HepG2 (cell line): ENCODE data around the gene PGLYRP4. TPM values are rescaled to one million over a fixed set of nuclear protein-coding genes. Genes with fewer than 3 reads are reported as not detected.

Experiments used
- ATAC-seq: fragments of 200-7000 bp; cut with Tn5 transposase; 3 replicates; pipeline ENCODE4 v1.9.1; 2020; ENCODE audit warnings: mild to moderate bottlenecking, moderate library complexity
- BruUV-seq: library from RNA; stranded (reverse); fragments of 400-500 nt; replicated peaks from 2 replicates; lab custom pipeline; 2021; lab: Mats Ljungman, UMichigan
- CTCF ChIA-PET: fragments of 300-600 bp; formaldehyde crosslinking; extraction: SDS; loops from one replicate; lab custom pipeline; 2021; ENCODE audit warnings: low total read pairs, inconsistent platforms, low intra/inter-chr PET ratio; lab: Yijun Ruan, JAX
- POLR2A ChIA-PET: fragments of 350-600 bp; sonication (Branson Sonifier 250); formaldehyde crosslinking; loops from one replicate; lab custom pipeline; 2020; ENCODE audit warnings: antibody characterized with exemption, inconsistent platforms; lab: Yijun Ruan, JAX
- DNase-seq: peaks from one replicate; pipeline ENCODE4 v3.0.0-alpha.2; 2015; ENCODE audit warnings: low spot score
- FAIRE-seq: peaks from 3 replicates; lab custom pipeline; 2011; peaks lifted over from hg19 to GRCh38; lab: Jason Lieb, UNC
- H2AFZ ChIP-seq: one replicate; pipeline ENCODE4 v1.6.1; 2011; ENCODE audit warnings: low read length, inconsistent platforms
- H3K27ac ChIP-seq: fragments of 300-600 bp; 3 replicates; pipeline ENCODE4 v1.8.0; 2011; ENCODE audit warnings: mixed run types, mild to moderate bottlenecking, mixed read lengths, low read length, inconsistent platforms; ENCODE audit not compliant: insufficient read depth; ENCODE audit errors: extremely low read length
- H3K27me3 ChIP-seq, 2 experiments: fragments of 200-600 bp in 1 of 2; 2 replicates in 1 of 2; 3 replicates in 1 of 2; pipeline versions ENCODE4 v1.6.0 to v1.8.0; 2011; ENCODE audit warnings: low read length in 2 of 2, mild to moderate bottlenecking in 2 of 2, moderate library complexity in 2 of 2, inconsistent platforms in 1 of 2; ENCODE audit not compliant: insufficient read depth in 2 of 2, control insufficient read depth in 1 of 2
- H3K36me3 ChIP-seq, 2 experiments: fragments of 200-600 bp in 1 of 2; replicated peaks in 1 of 2; 2 replicates in 1 of 2; 3 replicates in 1 of 2; pipeline versions ENCODE4 v1.5.1 to v1.8.0; 2011; ENCODE audit warnings: low read length in 2 of 2, inconsistent platforms in 1 of 2; ENCODE audit not compliant: insufficient read depth in 2 of 2, control insufficient read depth in 1 of 2
- H3K4me1 ChIP-seq: 2 replicates; pipeline ENCODE4 v1.5.1; 2012; ENCODE audit warnings: low read length, inconsistent platforms; ENCODE audit not compliant: insufficient read depth
- H3K4me2 ChIP-seq: 2 replicates; pipeline ENCODE4 v1.6.0; 2011; ENCODE audit warnings: low read depth, low read length, inconsistent platforms
- H3K4me3 ChIP-seq, 3 experiments: fragments of 200-600 bp in 1 of 3; sonication (generic), shearing (Covaris generic) in 1 of 3; replicated peaks in 1 of 3; 2 replicates each; pipeline ENCODE4 v1.5.1; 2011 to 2016; ENCODE audit warnings: low read length in 3 of 3, inconsistent platforms in 2 of 3, low read depth in 2 of 3, mild to moderate bottlenecking in 2 of 3, control low read depth in 1 of 3, mixed read lengths in 1 of 3; ENCODE audit not compliant: insufficient read depth in 1 of 3
- H3K79me2 ChIP-seq: one replicate; pipeline ENCODE4 v1.6.1; 2011; ENCODE audit warnings: low read length, inconsistent platforms; ENCODE audit not compliant: insufficient read depth
- H3K9ac ChIP-seq: 2 replicates; pipeline ENCODE4 v1.6.0; 2011; ENCODE audit warnings: mild to moderate bottlenecking, low read depth, low read length, inconsistent platforms; ENCODE audit not compliant: insufficient read depth
- H3K9me3 ChIP-seq: 2 replicates; pipeline ENCODE4 v1.5.1; 2012; ENCODE audit warnings: mild to moderate bottlenecking, low read length
- H4K20me1 ChIP-seq: 2 replicates; pipeline ENCODE4 v1.6.0; 2011; ENCODE audit warnings: inconsistent platforms, mild to moderate bottlenecking, low read length, moderate library complexity; ENCODE audit not compliant: insufficient read depth
- ATF2 ChIP-seq: sonication (generic); formaldehyde crosslinking; IDR thresholded peaks from 2 replicates; pipeline ENCODE4 v1.4.0; 2020; ENCODE audit warnings: missing genetic modification reagents
- CEBPB ChIP-seq: IDR thresholded peaks from 2 replicates; pipeline ENCODE4 v1.6.1; 2011; ENCODE audit warnings: low read depth, low read length, improper control_type of control experiment, borderline replicate concordance
- ESRRA ChIP-seq: sonication (generic); formaldehyde crosslinking; IDR thresholded peaks from 2 replicates; pipeline ENCODE4 v1.5.1; 2020; ENCODE audit warnings: mild to moderate bottlenecking, low read depth, missing genetic modification reagents
- FOXK2 ChIP-seq: fragments of 450-650 bp; IDR thresholded peaks from 2 replicates; pipeline ENCODE4 v1.6.1; 2016
- IKZF1 ChIP-seq: fragments of 450-650 bp; IDR thresholded peaks from 2 replicates; pipeline ENCODE4 v1.7.1; 2016
- PLSCR1 ChIP-seq: sonication (generic); formaldehyde crosslinking; IDR thresholded peaks from 2 replicates; pipeline ENCODE4 v1.5.0; 2020; ENCODE audit warnings: missing genetic modification reagents, mild to moderate bottlenecking, borderline replicate concordance
- TBP ChIP-seq: sonication (generic); formaldehyde crosslinking; IDR thresholded peaks from 2 replicates; pipeline ENCODE4 v1.5.0; 2020; ENCODE audit warnings: missing genetic modification reagents
- YEATS4 ChIP-seq: sonication (generic); formaldehyde crosslinking; IDR thresholded peaks from 2 replicates; pipeline ENCODE4 v1.4.0; 2020; ENCODE audit warnings: missing genetic modification reagents, borderline replicate concordance
- ZBTB25 ChIP-seq: IDR thresholded peaks from 2 replicates; pipeline ENCODE4 v1.6.1; 2018; ENCODE audit warnings: missing genetic modification reagents
- ZNF207 ChIP-seq: fragments of 450-650 bp; IDR thresholded peaks from 2 replicates; pipeline ENCODE4 v1.6.1; 2016; ENCODE audit warnings: antibody characterized with exemption, borderline replicate concordance
- ZNF280D ChIP-seq: sonication (generic); formaldehyde crosslinking; IDR thresholded peaks from 2 replicates; pipeline ENCODE4 v1.5.1; 2020; ENCODE audit warnings: mild to moderate bottlenecking, missing genetic modification reagents
- ZNF446 ChIP-seq: sonication (generic); formaldehyde crosslinking; IDR thresholded peaks from 2 replicates; pipeline ENCODE4 v1.5.0; 2020; ENCODE audit warnings: mild to moderate bottlenecking, missing genetic modification reagents
- ZNF501 ChIP-seq: sonication (generic); formaldehyde crosslinking; IDR thresholded peaks from 2 replicates; pipeline ENCODE4 v1.5.1; 2020; ENCODE audit warnings: mild to moderate bottlenecking, moderate library complexity, missing genetic modification reagents
- ZNF547 ChIP-seq: sonication (generic); formaldehyde crosslinking; IDR thresholded peaks from 2 replicates; pipeline ENCODE4 v1.5.1; 2020; ENCODE audit warnings: mild to moderate bottlenecking, missing genetic modification reagents
- ZNF558 ChIP-seq: sonication (generic); formaldehyde crosslinking; IDR thresholded peaks from 2 replicates; pipeline ENCODE4 v1.9.0; 2022; ENCODE audit warnings: mild to moderate bottlenecking, missing genetic modification reagents, borderline replicate concordance
- ZNF75D ChIP-seq: sonication (generic); formaldehyde crosslinking; IDR thresholded peaks from 2 replicates; pipeline ENCODE4 v1.8.1; 2023; ENCODE audit warnings: missing genetic modification reagents, mild to moderate bottlenecking, borderline replicate concordance
- ZNF878 ChIP-seq: sonication (generic); formaldehyde crosslinking; IDR thresholded peaks from 2 replicates; pipeline ENCODE4 v1.8.1; 2023; ENCODE audit warnings: mild to moderate bottlenecking, missing genetic modification reagents, moderate library complexity
- WGBS: methylation state at CpG from one replicate; pipeline ENCODE4 v1.1.6; 2017; ENCODE audit warnings: low lambda C conversion rate; 5-methylcytosine and 5-hydroxymethylcytosine counted together
- in situ Hi-C: cut with HindIII; loops from 2 replicates; pipeline ENCODE4 v1.10.0; 2017; ENCODE audit warnings: low pct_unique_long_range_greater_than_20kb; ENCODE audit not compliant: extremely low pct_ligation_motif_present
- intact Hi-C: fragments of 100-400 bp; cut with micrococcal nuclease; formaldehyde crosslinking; loops from one replicate; pipeline ENCODE4 v1.10.0; 2022; ENCODE audit not compliant: unreplicated experiment
- polyA plus RNA-seq, 8 experiments: library from polyadenylated mRNA; depleted of rRNA in 3 of 8; stranded (reverse) in 7 of 8; unstranded in 1 of 8; fragments of >200 nt; fragmentation: Illumina TruSeq in 4 of 8; extraction: Trizol in 4 of 8; gene quantifications; 2 replicates each; pipeline versions ENCODE4 v1.2.1 to v1.2.3, GENCODE V29; 2011 to 2016; ENCODE audit warnings: low read depth in 4 of 8, missing spikeins in 1 of 8, mixed read lengths in 1 of 8; ENCODE audit not compliant: insufficient read depth in 1 of 8
- total RNA-seq, 5 experiments: library from RNA; depleted of rRNA; stranded (reverse); fragments of >200 nt; fragmentation: Illumina TruSeq; extraction: Trizol; gene quantifications; 2 replicates each; pipeline ENCODE4 v1.2.3, GENCODE V29; 2016; ENCODE audit warnings: low read depth in 1 of 5

PGLYRP4 gene
- total and polyA plus RNA-seq, 2 of the 13 experiments (the other 11 are each of a cell fraction or from before 2014, with no cell fraction given), result not detected

- TF ChIP-seq PLSCR1 (CRISPR knock-in tag), result no peak
- TF ChIP-seq ZNF547, result no peak
- TF ChIP-seq ZNF878, result no peak
- TF ChIP-seq ZNF501 (CRISPR knock-in tag), result no peak
- no peak for TF ChIP-seq ZNF558 (CRISPR knock-in tag)
- TF ChIP-seq FOXK2, result no peak
- TF ChIP-seq ATF2 (CRISPR knock-in tag), result no peak
- TF ChIP-seq IKZF1, result no peak
These were observed 45.8 kb upstream of the PGLYRP4 start (continued) for GRCh38 chr1:153394391-153394790.

- H3K36me3 ChIP-seq, result no peaks in the 10 kb centered on the region
- H3K4me1 ChIP-seq, result no peaks in the 10 kb centered on the region
- H3K9me3 ChIP-seq, result no peaks in the 10 kb centered on the region
- no peak overlapping the region for H3K4me2 ChIP-seq
- no peak overlapping the region for H2AFZ ChIP-seq
- CTCF ChIA-PET, result no interaction called here
- DNase-seq (no peak), ATAC-seq (peak; percentile 28; the same call in 1 of the 3 replicates), FAIRE-seq (no peak)
- in situ Hi-C loops, result no loop called here
- POLR2A ChIA-PET, result no interaction called here
- no TSS peak for BruUV-seq
- H3K79me2 ChIP-seq, result no peaks in the 10 kb centered on the region
- peaks cover 1 to 33% of the 10 kb centered on the region in 2 experiments; a peak in 4 of 5 replicates for H3K27me3 ChIP-seq
- H4K20me1 ChIP-seq, result no peaks in the 10 kb centered on the region
- H3K4me3 ChIP-seq, result no peak overlapping the region
- no peak overlapping the region for H3K9ac ChIP-seq
- no CpG with 5 or more reads among the region's 6 CpGs for WGBS
- H3K27ac ChIP-seq, result no peak overlapping the region
- intact Hi-C loops, result loop anchor here (10.0 kb wide), 2 partner anchors 59 to 999 kb away; no protein-coding TSS in a partner anchor
- TF ChIP-seq CEBPB (no peak), ESRRA (CRISPR knock-in tag) (no peak), ZNF280D (CRISPR knock-in tag) (no peak), YEATS4 (CRISPR knock-in tag) (no peak), ZNF75D (no peak), ZNF207 (no peak), ZBTB25 (CRISPR knock-in tag) (no peak), TBP (CRISPR knock-in tag) (no peak), ZNF446 (CRISPR knock-in tag) (no peak)
These were observed 45.3 kb upstream of the PGLYRP4 start for GRCh38 chr1:153393926-153394325.
